ENCODE data around the gene OR2A25.

- no peak for TF ChIP-seq POLR2AphosphoS5 (IDR thresholded peaks at IDR 0.05; ENCODE audit: low read depth, low read length)
- TF ChIP-seq REST (IDR thresholded peaks at IDR 0.05; ENCODE audit: insufficient read depth in 1 of 2, low read depth in 2 of 2, low read length in 2 of 2): no peak
Measured at GRCh38 chr7:144035385-144035784, 34.2 kb upstream of the OR2A25 start.

Measured in PFSK-1 (cell line).